HG02623 (cell line): ENCODE results near the gene SLC35B1.
"Not testable (repeated sequence)": the region's sequence is repeated elsewhere in the genome, so short reads cannot be mapped to it uniquely, and the experiment has no call there.

Source experiments
- ATAC-seq: cut with Tn5 transposase; IDR thresholded peaks from one replicate; pipeline ENCODE4 v1.9.1; 2021; ENCODE audit warnings: moderate library complexity; ENCODE audit not compliant: unreplicated experiment

The SLC35B1 gene

GRCh38 chr17:49673679-49674078 lies 34.1 kb downstream of the SLC35B1 start:
- not testable (repeated sequence) for ATAC-seq

GRCh38 chr17:49670641-49671040 lies 37.1 kb downstream of the SLC35B1 start:
- no peak for ATAC-seq

- no peak for ATAC-seq
Measured at GRCh38 chr17:49670002-49670401, 37.8 kb downstream of the SLC35B1 start.

GRCh38 chr17:49667854-49668253 lies 39.9 kb downstream of the SLC35B1 start:
- no peak for ATAC-seq

GRCh38 chr17:49664706-49665211 lies 43.0 kb downstream of the SLC35B1 start:
- ATAC-seq = no peak

GRCh38 chr17:49659661-49660382 lies 47.9 kb downstream of the SLC35B1 start:
- no peak for ATAC-seq

- no peak for ATAC-seq
Measured at GRCh38 chr17:49656247-49656646, 51.5 kb downstream of the SLC35B1 start.
